SK-N-SH treated with all-trans-retinoic acid at 6 μM for 48 hours (cell line): ENCODE results near the gene IGF1R.

Experiments used
- ATAC-seq: fragments of 200-7000 bp; cut with Tn5 transposase; 3 replicates; pipeline ENCODE4 v1.9.1; 2020; ENCODE audit warnings: mild to moderate bottlenecking, moderate library complexity
- BACH2 ChIP-seq: fragments of 250-450 bp; sonication (Bioruptor Pico); IDR thresholded peaks from 2 replicates; pipeline ENCODE4 v1.9.0; 2021; ENCODE audit warnings: mild to moderate bottlenecking, borderline replicate concordance
- CREB5 ChIP-seq: fragments of 250-450 bp; sonication (Bioruptor Pico); IDR thresholded peaks from 2 replicates; pipeline ENCODE4 v1.5.1; 2020; ENCODE audit warnings: low read depth, mild to moderate bottlenecking, moderate library complexity
- CSDC2 ChIP-seq: fragments of 250-450 bp; sonication (Bioruptor Pico); IDR thresholded peaks from 2 replicates; pipeline ENCODE4 v1.5.0; 2020; ENCODE audit warnings: mild to moderate bottlenecking, moderate library complexity
- CSRNP3 ChIP-seq: fragments of 250-450 bp; sonication (Bioruptor Pico); IDR thresholded peaks from 2 replicates; pipeline ENCODE4 v1.5.1; 2021; ENCODE audit warnings: mild to moderate bottlenecking, moderate library complexity
- GLIS3 ChIP-seq: fragments of 250-450 bp; sonication (Bioruptor Pico); IDR thresholded peaks from 2 replicates; pipeline ENCODE4 v1.5.0; 2020; ENCODE audit warnings: mild to moderate bottlenecking, moderate library complexity
- ISL1 ChIP-seq: fragments of 250-450 bp; sonication (Bioruptor Pico); IDR thresholded peaks from 2 replicates; pipeline ENCODE4 v2.1.2; 2022; ENCODE audit warnings: mild to moderate bottlenecking, moderate library complexity
- PATZ1 ChIP-seq: fragments of 250-450 bp; sonication (Bioruptor Pico); IDR thresholded peaks from 2 replicates; pipeline ENCODE4 v1.8.0; 2020; ENCODE audit warnings: mild to moderate bottlenecking, moderate library complexity, borderline replicate concordance
- POU6F1 ChIP-seq: fragments of 250-450 bp; sonication (Bioruptor Pico); IDR thresholded peaks from 2 replicates; pipeline ENCODE4 v1.8.0; 2021; ENCODE audit warnings: low read depth, mild to moderate bottlenecking, moderate library complexity, borderline replicate concordance
- PPARA ChIP-seq: fragments of 250-450 bp; sonication (Bioruptor Pico); IDR thresholded peaks from 2 replicates; pipeline ENCODE4 v1.5.0; 2020; ENCODE audit warnings: mild to moderate bottlenecking, borderline replicate concordance
- RARB ChIP-seq: fragments of 250-450 bp; sonication (Bioruptor Pico); IDR thresholded peaks from 2 replicates; pipeline ENCODE4 v1.8.0; 2021; ENCODE audit warnings: mild to moderate bottlenecking, moderate library complexity
- SNAI2 ChIP-seq: fragments of 250-450 bp; sonication (Bioruptor Pico); IDR thresholded peaks from 2 replicates; pipeline ENCODE4 v1.5.0; 2020; ENCODE audit warnings: mild to moderate bottlenecking, moderate library complexity
- TCF4 ChIP-seq: fragments of 250-450 bp; sonication (Bioruptor Pico); IDR thresholded peaks from 2 replicates; pipeline ENCODE4 v1.8.0; 2021; ENCODE audit warnings: mild to moderate bottlenecking, moderate library complexity, borderline replicate concordance
- TOX ChIP-seq: fragments of 250-450 bp; sonication (Bioruptor Pico); IDR thresholded peaks from 2 replicates; pipeline ENCODE4 v1.8.0; 2021; ENCODE audit warnings: mild to moderate bottlenecking, moderate library complexity, borderline replicate concordance
- TSHZ2 ChIP-seq: fragments of 250-450 bp; sonication (Bioruptor Pico); IDR thresholded peaks from 2 replicates; pipeline ENCODE4 v1.5.0; 2020; ENCODE audit warnings: mild to moderate bottlenecking, moderate library complexity
- ZC3H10 ChIP-seq: fragments of 250-450 bp; sonication (Bioruptor Pico); IDR thresholded peaks from 2 replicates; pipeline ENCODE4 v1.5.1; 2021; ENCODE audit warnings: mild to moderate bottlenecking, moderate library complexity
- ZFP3 ChIP-seq: fragments of 250-450 bp; sonication (Bioruptor Pico); IDR thresholded peaks from 2 replicates; pipeline ENCODE4 v1.5.0; 2020; ENCODE audit warnings: mild to moderate bottlenecking, moderate library complexity
- ZFP30 ChIP-seq: fragments of 450-650 bp; formaldehyde crosslinking; IDR thresholded peaks from 2 replicates; pipeline ENCODE4 v1.5.0; 2022; ENCODE audit warnings: mild to moderate bottlenecking, moderate library complexity
- ZNF565 ChIP-seq: fragments of 450-650 bp; formaldehyde crosslinking; conservative IDR thresholded peaks from 2 replicates; pipeline ENCODE4 v1.5.0; 2020; ENCODE audit warnings: low read depth, mild to moderate bottlenecking, moderate library complexity
- ZNF70 ChIP-seq: fragments of 450-650 bp; formaldehyde crosslinking; IDR thresholded peaks from 2 replicates; pipeline ENCODE4 v1.5.0; 2020; ENCODE audit warnings: mild to moderate bottlenecking, moderate library complexity
- ZNF8 ChIP-seq: fragments of 450-650 bp; formaldehyde crosslinking; IDR thresholded peaks from 2 replicates; pipeline ENCODE4 v1.5.0; 2020; ENCODE audit warnings: mild to moderate bottlenecking, moderate library complexity

Gene IGF1R

GRCh38 chr15:98759277-98759676 is 110.9 kb downstream of the IGF1R start:
- ATAC-seq, result no peak
- TF ChIP-seq ZNF8 (CRISPR knock-in tag) (no peak), ZFP3 (no peak), BACH2 (CRISPR knock-in tag) (no peak), RARB (CRISPR knock-in tag) (no peak), TCF4 (CRISPR knock-in tag) (no peak), ZNF565 (CRISPR knock-in tag) (no peak), PATZ1 (CRISPR knock-in tag) (no peak), ISL1 (CRISPR knock-in tag) (no peak), ZC3H10 (CRISPR knock-in tag) (no peak), TSHZ2 (CRISPR knock-in tag) (no peak), CSRNP3 (CRISPR knock-in tag) (no peak), TOX (no peak), GLIS3 (CRISPR knock-in tag) (no peak), PPARA (CRISPR knock-in tag) (no peak), SNAI2 (CRISPR knock-in tag) (no peak), ZNF70 (CRISPR knock-in tag) (no peak), ZFP30 (CRISPR knock-in tag) (no peak), CSDC2 (CRISPR knock-in tag) (no peak)
- TF ChIP-seq, all 23 proteins: peak for 0

- no peak for ATAC-seq
- TF ChIP-seq CREB5 (CRISPR knock-in tag), result no peak
- TF ChIP-seq GLIS3 (CRISPR knock-in tag), result no peak
- TF ChIP-seq POU6F1, result no peak
These were observed 111.9 kb downstream of the IGF1R start for GRCh38 chr15:98760112-98760826.

GRCh38 chr15:98760975-98761374 is 112.6 kb downstream of the IGF1R start:
- no peak for ATAC-seq
- no peak for TF ChIP-seq SNAI2 (CRISPR knock-in tag)

- ATAC-seq, result no peak; the same call in 2 of the 3 replicates
- no peak for TF ChIP-seq TSHZ2 (CRISPR knock-in tag)
- no peak for TF ChIP-seq ZNF565 (CRISPR knock-in tag)
- no peak for TF ChIP-seq CSRNP3 (CRISPR knock-in tag)
- TF ChIP-seq CREB5 (CRISPR knock-in tag), result no peak
These were observed 114.8 kb downstream of the IGF1R start for GRCh38 chr15:98763179-98763578.
